ENCODE results near the gene CSTF1.
"Not testable (repeated sequence)": the region's sequence is repeated elsewhere in the genome, so short reads cannot be mapped to it uniquely, and the experiment has no call there.

The CSTF1 gene

DNA sequence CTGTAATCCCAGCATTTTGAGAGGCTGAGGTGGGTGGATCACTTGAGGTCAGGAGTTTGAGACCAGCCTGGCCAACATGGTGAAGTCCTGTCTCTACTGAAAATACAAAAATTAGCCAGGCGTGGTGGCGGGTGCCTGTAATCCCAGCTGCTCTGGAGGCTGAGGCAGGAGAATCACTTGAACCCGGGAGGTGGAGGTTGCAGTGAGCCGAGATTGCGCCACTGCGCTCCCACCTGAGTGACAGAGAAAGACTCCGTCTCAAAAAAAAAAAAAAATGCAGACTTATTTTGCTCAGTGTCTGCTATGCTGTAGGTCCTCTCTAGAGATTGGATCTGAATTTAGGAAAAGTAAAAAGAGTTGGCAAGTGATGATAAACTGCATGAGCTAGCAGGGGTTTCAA, 18.8 kb downstream of the CSTF1 start:
- H3K4me1 ChIP-seq (ENCODE audit: insufficient read depth, low read length); H3K27ac ChIP-seq (ENCODE audit: low read depth, low read length); H3K27me3 ChIP-seq (ENCODE audit: control insufficient read depth in 1 of 2, insufficient read depth in 2 of 2, low read length in 2 of 2); H3K4me3 ChIP-seq (ENCODE audit: low read depth in 1 of 2, low read length in 2 of 2); H3K9me3 ChIP-seq (ENCODE audit: low read length); H3K9ac ChIP-seq (ENCODE audit: low read length): not testable (repeated sequence)
- H3K36me3 ChIP-seq (ENCODE audit: insufficient read depth, low read length), result peaks cover 17% of the 10 kb centered on the region

DNA sequence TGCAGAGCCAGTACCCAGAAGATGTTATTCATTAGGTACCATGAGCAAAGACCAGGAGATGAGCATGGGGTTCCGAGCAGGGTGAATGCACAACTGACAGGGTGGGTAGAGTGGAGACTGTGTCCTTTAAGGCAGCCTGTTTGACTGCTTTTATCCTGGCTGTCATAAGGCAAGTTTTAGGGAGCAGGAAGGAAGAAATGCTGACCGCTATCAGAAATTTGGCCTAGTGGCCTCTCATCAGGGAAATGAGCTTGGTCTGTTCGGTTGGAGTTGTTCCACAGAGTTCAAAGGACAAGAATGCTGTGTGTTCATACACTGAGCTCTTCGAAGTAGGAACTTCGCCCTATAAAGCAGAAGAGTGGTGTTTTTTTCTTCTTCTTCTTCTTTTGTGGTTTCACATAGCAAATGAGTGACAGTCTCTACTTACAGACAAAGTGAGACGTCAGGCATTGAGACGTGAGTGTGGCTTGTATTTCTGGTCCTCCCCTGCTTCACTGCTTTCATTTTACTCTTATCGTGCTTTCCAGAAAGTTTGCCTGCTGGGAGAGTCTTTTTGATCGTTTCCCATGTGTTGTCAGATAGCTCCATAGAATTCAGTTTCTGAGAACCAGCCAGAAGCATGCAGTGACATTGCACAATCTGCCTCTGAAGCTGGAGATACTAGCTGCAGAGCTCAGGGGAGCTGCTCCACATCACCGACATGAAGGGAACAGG, 19.5 kb downstream of the CSTF1 start, which contains the start of gene CASS4:
Gene CASS4 (plus strand): TSS at position 502 of the 714 bp plus-strand sequence. CDS start 199 bp downstream, at position 701.
- Histone ChIP-seq H3K27ac (ENCODE audit: low read depth, low read length) (no peak within 1 kb of the TSS), H3K9me3 (ENCODE audit: low read length) (no peaks in the 10 kb centered on the region), H3K4me3 (ENCODE audit: low read depth in 1 of 2, low read length in 2 of 2) (no peak within 1 kb of the TSS), H3K36me3 (ENCODE audit: insufficient read depth, low read length) (peaks cover 11% of the 10 kb centered on the region), H3K9ac (ENCODE audit: low read length) (no peak within 1 kb of the TSS), H3K27me3 (ENCODE audit: control insufficient read depth in 1 of 2, insufficient read depth in 2 of 2, low read length in 2 of 2) (no peaks in the 10 kb centered on the region), H3K4me1 (ENCODE audit: insufficient read depth, low read length) (no peaks in the 10 kb centered on the region)

DNA sequence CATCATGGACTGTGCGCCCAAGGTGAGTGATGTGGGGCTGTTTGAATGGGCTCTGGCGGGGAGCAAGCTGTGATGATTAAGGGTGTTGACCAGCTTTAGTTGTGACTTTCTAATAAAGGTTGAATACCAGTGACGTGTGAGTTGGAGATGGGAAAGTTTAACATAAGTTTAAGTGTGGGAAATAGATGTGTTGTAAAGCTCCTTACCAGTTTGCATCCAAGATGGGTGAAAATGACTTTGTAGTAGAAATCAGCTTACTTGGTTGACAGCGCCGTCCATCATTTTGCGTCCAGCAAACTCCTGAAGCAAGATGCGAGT, 20.0 kb downstream of the CSTF1 start:
- no peak overlapping the region for H3K4me3 ChIP-seq (ENCODE audit: low read depth in 1 of 2, low read length in 2 of 2)
- H3K9me3 ChIP-seq (ENCODE audit: low read length), result no peaks in the 10 kb centered on the region
- H3K27me3 ChIP-seq (ENCODE audit: control insufficient read depth in 1 of 2, insufficient read depth in 2 of 2, low read length in 2 of 2), result no peaks in the 10 kb centered on the region
- no peak overlapping the region for H3K27ac ChIP-seq (ENCODE audit: low read depth, low read length)
- H3K36me3 ChIP-seq (ENCODE audit: insufficient read depth, low read length), result peaks cover 6% of the 10 kb centered on the region
- no peak overlapping the region for H3K9ac ChIP-seq (ENCODE audit: low read length)
- no peaks in the 10 kb centered on the region for H3K4me1 ChIP-seq (ENCODE audit: insufficient read depth, low read length)

DNA sequence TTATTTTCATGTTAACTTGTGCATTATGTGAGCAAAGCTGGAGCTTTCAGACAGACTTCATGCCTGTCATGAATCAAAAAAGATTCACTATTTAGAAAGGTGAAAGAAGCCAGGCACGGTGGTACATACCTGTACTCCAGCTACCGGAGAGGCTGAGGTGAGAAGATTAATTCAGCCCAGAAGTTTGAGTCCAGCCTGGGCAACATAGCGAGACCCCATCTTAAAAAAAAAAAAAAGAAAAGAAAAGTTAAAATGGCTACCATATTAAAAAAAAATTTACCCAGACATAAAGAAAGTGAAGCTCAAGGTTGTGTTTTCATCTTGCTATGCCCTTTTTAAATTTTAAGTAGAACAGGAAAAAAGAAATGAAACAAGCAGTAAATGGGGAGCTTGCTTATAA, 20.5 kb downstream of the CSTF1 start:
- no peaks in the 10 kb centered on the region for H3K4me1 ChIP-seq (ENCODE audit: insufficient read depth, low read length)
- H3K9me3 ChIP-seq (ENCODE audit: low read length), result no peaks in the 10 kb centered on the region
- no peaks in the 10 kb centered on the region for H3K27me3 ChIP-seq (ENCODE audit: control insufficient read depth in 1 of 2, insufficient read depth in 2 of 2, low read length in 2 of 2)
- H3K9ac ChIP-seq (ENCODE audit: low read length), result no peak overlapping the region
- H3K4me3 ChIP-seq (ENCODE audit: low read depth in 1 of 2, low read length in 2 of 2), result no peak overlapping the region
- peaks cover under 1% of the 10 kb centered on the region for H3K36me3 ChIP-seq (ENCODE audit: insufficient read depth, low read length)
- H3K27ac ChIP-seq (ENCODE audit: low read depth, low read length), result no peak overlapping the region

DNA sequence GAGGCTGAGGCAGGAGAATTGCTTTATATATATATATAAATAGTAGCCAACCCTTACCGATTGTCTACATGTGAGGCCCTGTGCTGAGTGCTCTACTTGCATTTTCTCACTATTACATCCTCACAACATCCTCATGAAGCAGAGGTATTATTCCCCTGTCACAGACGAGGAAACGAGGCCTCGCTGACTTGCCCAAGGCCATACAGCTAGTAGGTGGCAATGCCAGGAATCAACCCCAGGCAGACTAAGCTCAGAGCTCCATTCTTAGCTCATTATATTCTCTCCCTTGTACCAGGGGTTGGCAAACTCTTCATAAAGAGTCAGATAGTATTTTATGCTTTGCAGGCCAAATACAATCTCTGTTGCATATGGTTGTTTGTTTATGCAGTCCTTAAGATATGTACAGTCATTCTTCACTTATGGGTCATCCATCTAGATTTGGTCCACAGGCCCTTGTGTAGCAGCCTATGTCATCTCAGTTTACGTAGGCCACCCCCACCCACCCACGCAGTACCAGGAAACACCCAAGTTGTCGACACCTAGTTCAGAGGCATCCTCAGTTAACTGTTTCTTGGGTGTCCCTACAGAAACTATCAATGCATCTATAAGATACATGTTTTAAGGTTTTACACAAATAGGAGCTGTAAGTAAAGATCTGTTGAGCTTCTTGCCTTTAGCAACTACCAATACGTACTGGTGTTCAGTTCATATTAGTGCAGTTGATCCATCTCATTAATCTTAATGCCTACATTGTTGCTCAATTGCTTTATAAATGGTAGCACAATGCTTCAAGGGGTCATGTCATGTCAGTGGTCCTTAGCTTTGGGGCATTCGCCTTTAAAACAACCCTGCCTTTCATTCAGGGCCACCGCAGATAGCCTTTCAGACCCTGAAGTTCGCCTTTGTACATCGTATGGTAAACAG, 22.7 kb downstream of the CSTF1 start:
- H3K4me3 ChIP-seq (ENCODE audit: low read depth in 1 of 2, low read length in 2 of 2), result no peak overlapping the region
- no peak overlapping the region for H3K27ac ChIP-seq (ENCODE audit: low read depth, low read length)
- no peak overlapping the region for H3K9ac ChIP-seq (ENCODE audit: low read length)
- no peaks in the 10 kb centered on the region for H3K4me1 ChIP-seq (ENCODE audit: insufficient read depth, low read length)
- H3K36me3 ChIP-seq (ENCODE audit: insufficient read depth, low read length), result no peaks in the 10 kb centered on the region
- no peaks in the 10 kb centered on the region for H3K9me3 ChIP-seq (ENCODE audit: low read length)
- H3K27me3 ChIP-seq (ENCODE audit: control insufficient read depth in 1 of 2, insufficient read depth in 2 of 2, low read length in 2 of 2), result no peaks in the 10 kb centered on the region

DNA sequence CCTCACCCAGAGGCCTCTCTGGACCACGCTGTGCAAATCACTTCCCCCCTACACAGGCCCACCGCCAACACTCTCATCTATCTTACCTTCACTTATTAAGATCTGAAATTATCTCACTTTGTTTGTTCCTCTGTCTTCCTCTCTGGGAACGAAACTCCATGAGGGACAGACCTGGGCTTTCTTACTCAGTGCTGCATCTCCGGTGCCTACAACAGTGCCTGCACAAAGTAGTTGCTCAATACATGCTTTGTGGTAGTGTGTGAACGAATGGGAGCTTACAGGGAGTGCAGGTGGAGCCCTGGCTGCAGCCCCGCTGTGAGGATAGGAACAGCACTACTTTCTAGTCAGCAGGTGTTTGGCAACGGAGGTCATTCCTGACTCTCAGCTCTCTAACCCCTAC, 25.0 kb downstream of the CSTF1 start:
- Histone ChIP-seq H3K36me3 (ENCODE audit: insufficient read depth, low read length) (no peaks in the 10 kb centered on the region), H3K4me1 (ENCODE audit: insufficient read depth, low read length) (no peaks in the 10 kb centered on the region), H3K9me3 (ENCODE audit: low read length) (no peaks in the 10 kb centered on the region), H3K27me3 (ENCODE audit: control insufficient read depth in 1 of 2, insufficient read depth in 2 of 2, low read length in 2 of 2) (no peaks in the 10 kb centered on the region), H3K9ac (ENCODE audit: low read length) (no peak overlapping the region), H3K4me3 (ENCODE audit: low read depth in 1 of 2, low read length in 2 of 2) (no peak overlapping the region), H3K27ac (ENCODE audit: low read depth, low read length) (no peak overlapping the region)

DNA sequence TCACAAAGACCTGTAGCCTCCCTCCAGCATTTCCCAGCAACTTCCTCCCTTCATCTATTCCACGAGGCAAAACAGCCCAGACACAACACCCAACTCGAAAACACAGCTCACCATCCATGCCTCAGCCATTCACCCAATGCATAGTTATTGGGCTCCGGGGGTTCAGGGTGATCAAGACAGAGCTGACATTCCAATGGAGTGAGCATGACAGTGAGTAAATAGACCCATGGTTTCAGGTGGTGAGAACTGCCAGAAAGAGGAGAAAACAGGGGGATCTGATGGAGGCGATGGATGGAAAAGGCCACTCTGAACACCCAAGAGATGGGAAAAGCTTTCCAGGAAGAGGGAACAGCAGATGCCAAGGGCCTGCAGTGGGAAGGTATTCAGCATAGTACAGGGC, 25.5 kb downstream of the CSTF1 start:
- Histone ChIP-seq H3K4me3 (ENCODE audit: low read depth in 1 of 2, low read length in 2 of 2) (no peak overlapping the region), H3K27me3 (ENCODE audit: control insufficient read depth in 1 of 2, insufficient read depth in 2 of 2, low read length in 2 of 2) (no peaks in the 10 kb centered on the region), H3K27ac (ENCODE audit: low read depth, low read length) (no peak overlapping the region), H3K36me3 (ENCODE audit: insufficient read depth, low read length) (no peaks in the 10 kb centered on the region), H3K9ac (ENCODE audit: low read length) (no peak overlapping the region), H3K9me3 (ENCODE audit: low read length) (no peaks in the 10 kb centered on the region), H3K4me1 (ENCODE audit: insufficient read depth, low read length) (no peaks in the 10 kb centered on the region)

DNA sequence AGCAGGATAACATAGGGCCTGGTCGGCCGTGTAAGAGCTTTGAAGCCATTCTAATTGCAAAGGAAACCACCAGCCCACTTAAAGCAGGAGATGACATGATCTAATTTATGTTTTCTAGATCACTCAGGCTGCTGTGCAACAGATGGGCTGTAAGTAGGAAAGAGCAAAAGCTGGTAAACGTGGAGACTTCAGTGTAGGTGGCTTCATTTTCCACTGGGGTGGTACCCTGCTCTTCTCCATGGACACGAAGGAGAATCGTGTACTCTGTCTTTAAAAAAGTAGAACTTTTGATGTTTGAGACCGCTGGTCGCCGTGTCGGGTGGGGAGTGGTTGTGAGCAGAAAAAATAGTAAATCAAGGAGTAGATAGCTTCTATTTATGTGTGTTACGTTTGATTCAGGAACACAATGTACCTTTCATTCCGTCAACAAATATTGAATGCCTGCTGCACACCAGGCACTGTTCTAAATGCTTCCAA, 26.0 kb downstream of the CSTF1 start:
- Histone ChIP-seq H3K9ac (ENCODE audit: low read length) (no peak overlapping the region), H3K27ac (ENCODE audit: low read depth, low read length) (no peak overlapping the region), H3K4me1 (ENCODE audit: insufficient read depth, low read length) (no peaks in the 10 kb centered on the region), H3K27me3 (ENCODE audit: control insufficient read depth in 1 of 2, insufficient read depth in 2 of 2, low read length in 2 of 2) (no peaks in the 10 kb centered on the region), H3K36me3 (ENCODE audit: insufficient read depth, low read length) (no peaks in the 10 kb centered on the region), H3K4me3 (ENCODE audit: low read depth in 1 of 2, low read length in 2 of 2) (no peak overlapping the region), H3K9me3 (ENCODE audit: low read length) (no peaks in the 10 kb centered on the region)

DNA sequence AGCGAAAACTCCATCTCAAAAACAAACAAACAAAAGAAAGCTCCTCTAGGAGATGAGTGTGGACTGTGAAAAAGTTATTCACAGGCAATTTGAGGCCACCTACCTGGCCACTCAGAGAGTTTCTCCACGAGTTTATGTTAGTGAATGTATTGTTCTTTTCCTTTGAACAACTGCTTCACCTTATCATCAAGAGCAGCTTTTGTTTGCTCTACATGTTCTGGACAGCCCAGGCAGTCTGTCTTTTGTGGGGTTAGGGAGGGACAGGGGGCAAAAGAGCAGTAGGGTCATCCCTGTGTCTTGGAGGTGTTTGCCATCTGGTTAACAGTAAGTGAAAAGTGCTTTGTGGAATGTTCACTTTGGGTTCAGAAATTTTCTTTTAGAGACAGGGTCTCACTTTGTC, 27.6 kb downstream of the CSTF1 start:
- Histone ChIP-seq H3K9me3 (ENCODE audit: low read length) (no peaks in the 10 kb centered on the region), H3K27me3 (ENCODE audit: control insufficient read depth in 1 of 2, insufficient read depth in 2 of 2, low read length in 2 of 2) (no peaks in the 10 kb centered on the region), H3K36me3 (ENCODE audit: insufficient read depth, low read length) (no peaks in the 10 kb centered on the region), H3K27ac (ENCODE audit: low read depth, low read length) (no peak overlapping the region), H3K4me3 (ENCODE audit: low read depth in 1 of 2, low read length in 2 of 2) (no peak overlapping the region), H3K4me1 (ENCODE audit: insufficient read depth, low read length) (no peaks in the 10 kb centered on the region), H3K9ac (ENCODE audit: low read length) (no peak overlapping the region)

DNA sequence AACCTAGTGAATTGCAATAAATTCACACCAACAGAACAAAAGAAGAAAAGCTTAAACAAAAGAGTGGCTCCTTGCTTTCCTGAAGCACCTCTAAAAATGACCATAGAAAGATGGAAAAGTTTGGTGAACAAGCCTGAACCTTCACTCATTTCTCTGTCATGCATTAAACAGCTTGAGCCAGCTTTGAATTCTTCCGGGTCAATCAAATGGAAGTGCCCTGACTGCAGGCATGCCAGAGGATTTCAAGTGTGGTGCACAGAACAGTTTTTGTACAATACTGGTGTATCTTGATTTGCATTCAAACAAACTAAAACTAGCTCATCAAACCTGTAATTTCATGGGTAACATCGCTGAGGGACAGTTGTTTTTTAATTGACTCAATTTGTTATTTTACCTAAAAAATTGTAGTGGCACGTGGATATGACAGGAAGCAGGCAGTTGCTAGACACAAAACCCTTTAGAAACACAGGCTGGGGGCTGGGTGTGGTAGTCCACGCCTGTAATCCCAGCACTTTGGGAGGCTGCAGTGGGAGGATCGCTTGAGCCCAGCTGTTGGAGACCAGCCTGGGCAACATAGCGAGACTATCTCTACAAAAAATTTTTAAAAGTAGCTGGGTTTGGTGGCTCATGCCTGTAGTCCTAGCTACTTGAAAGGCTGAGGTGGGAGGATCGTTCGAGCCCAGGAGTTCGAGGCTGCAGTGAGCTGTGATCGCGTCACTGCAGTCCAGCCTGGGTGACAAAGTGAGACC, 28.7 kb downstream of the CSTF1 start:
- no peak overlapping the region for H3K9ac ChIP-seq (ENCODE audit: low read length)
- H3K9me3 ChIP-seq (ENCODE audit: low read length), result no peaks in the 10 kb centered on the region
- H3K27me3 ChIP-seq (ENCODE audit: control insufficient read depth in 1 of 2, insufficient read depth in 2 of 2, low read length in 2 of 2), result no peaks in the 10 kb centered on the region
- H3K4me1 ChIP-seq (ENCODE audit: insufficient read depth, low read length), result no peaks in the 10 kb centered on the region
- no peaks in the 10 kb centered on the region for H3K36me3 ChIP-seq (ENCODE audit: insufficient read depth, low read length)
- no peak overlapping the region for H3K27ac ChIP-seq (ENCODE audit: low read depth, low read length)
- H3K4me3 ChIP-seq (ENCODE audit: low read depth in 1 of 2, low read length in 2 of 2), result no peak overlapping the region

DNA sequence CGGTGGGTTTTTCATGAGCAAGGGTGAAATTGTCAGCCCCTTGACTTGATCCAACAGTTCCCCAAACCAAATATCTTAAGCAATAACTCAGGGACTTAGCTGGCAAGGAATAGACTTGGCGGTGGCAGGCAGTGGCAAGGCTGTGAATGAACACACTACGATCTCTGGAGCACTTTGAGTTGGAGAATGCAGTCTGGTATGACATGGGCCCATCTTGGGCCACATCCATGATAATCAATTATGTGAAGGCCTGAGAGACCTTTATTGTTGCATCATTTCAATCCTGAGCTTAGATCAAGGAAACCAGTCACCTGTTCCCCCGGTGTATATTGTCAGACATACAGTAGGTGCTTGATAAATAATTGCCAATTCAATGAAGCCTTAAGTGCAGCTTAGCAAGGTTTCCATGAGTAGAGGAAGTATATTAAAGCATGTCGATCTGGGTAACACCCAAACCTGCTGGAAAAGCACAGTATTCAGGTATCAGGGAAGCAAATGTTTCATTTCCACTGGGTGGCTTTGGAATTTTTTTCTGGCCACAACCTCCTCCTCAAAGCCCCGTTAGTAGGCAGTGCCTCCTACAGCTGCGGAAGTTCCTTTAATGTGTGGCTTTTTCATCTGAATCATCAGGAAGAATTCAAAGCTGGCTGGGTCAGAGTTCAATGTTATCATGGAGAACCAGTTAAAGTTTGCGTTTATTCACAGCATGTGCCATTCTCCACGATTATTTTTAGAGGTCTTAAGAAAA, 29.8 kb downstream of the CSTF1 start:
- Histone ChIP-seq H3K4me1 (ENCODE audit: insufficient read depth, low read length) (no peaks in the 10 kb centered on the region), H3K27ac (ENCODE audit: low read depth, low read length) (no peak overlapping the region), H3K36me3 (ENCODE audit: insufficient read depth, low read length) (no peaks in the 10 kb centered on the region), H3K4me3 (ENCODE audit: low read depth in 1 of 2, low read length in 2 of 2) (no peak overlapping the region), H3K9ac (ENCODE audit: low read length) (no peak overlapping the region), H3K9me3 (ENCODE audit: low read length) (no peaks in the 10 kb centered on the region), H3K27me3 (ENCODE audit: control insufficient read depth in 1 of 2, insufficient read depth in 2 of 2, low read length in 2 of 2) (no peaks in the 10 kb centered on the region)
